GM21447 (cell line): ENCODE results near the gene PRELID1.

ENCODE experiments used
- ATAC-seq: cut with Tn5 transposase; IDR thresholded peaks from one replicate; pipeline ENCODE4 v1.9.1; 2021; ENCODE audit not compliant: unreplicated experiment

The PRELID1 gene

GRCh38 chr5:177313561-177314259 lies 10.1 kb downstream of the PRELID1 start:
- ATAC-seq: no peak

- no peak for ATAC-seq
These were observed 11.1 kb downstream of the PRELID1 start for GRCh38 chr5:177314376-177315342.

GRCh38 chr5:177315411-177315810 lies 11.8 kb downstream of the PRELID1 start:
- no peak for ATAC-seq

- ATAC-seq: no peak
These were observed 12.4 kb downstream of the PRELID1 start for GRCh38 chr5:177316005-177316404.

GRCh38 chr5:177317959-177318377 lies 14.4 kb downstream of the PRELID1 start:
- no peak for ATAC-seq

- no peak for ATAC-seq
These were observed 16.5 kb downstream of the PRELID1 start for GRCh38 chr5:177319913-177320588.

GRCh38 chr5:177320879-177321278 lies 17.3 kb downstream of the PRELID1 start:
- ATAC-seq: no peak

GRCh38 chr5:177325868-177326381 lies 22.3 kb downstream of the PRELID1 start:
- ATAC-seq: no peak

GRCh38 chr5:177327539-177328522 lies 24.2 kb downstream of the PRELID1 start:
- no peak for ATAC-seq

GRCh38 chr5:177328545-177329231 lies 25.1 kb downstream of the PRELID1 start:
- no peak for ATAC-seq

GRCh38 chr5:177329883-177330282 lies 26.3 kb downstream of the PRELID1 start:
- no peak for ATAC-seq

- no peak for ATAC-seq
These were observed 27.6 kb downstream of the PRELID1 start for GRCh38 chr5:177330991-177331842.

GRCh38 chr5:177332031-177332895 lies 28.7 kb downstream of the PRELID1 start:
- no peak for ATAC-seq

- ATAC-seq: no peak
These were observed 29.3 kb downstream of the PRELID1 start for GRCh38 chr5:177332896-177333260.

GRCh38 chr5:177333420-177334154 lies 30.0 kb downstream of the PRELID1 start:
- no peak for ATAC-seq

GRCh38 chr5:177334155-177334551 lies 30.6 kb downstream of the PRELID1 start:
- ATAC-seq: no peak
